HuH-7.5 (cell line): ENCODE data around the gene SPIC.

Experiments
- DNase-seq: peaks from one replicate; pipeline ENCODE4 v3.0.0; 2011; ENCODE audit warnings: low spot score

Gene SPIC

GRCh38 chr12:101536069-101536674, 61.0 kb downstream of the SPIC start:
- no peak for DNase-seq
